Breast epithelium (tissue), 3 donors: Measurements from ENCODE around the gene SPARC.

ENCODE experiments used
- CTCF ChIP-seq, 3 donors: fragments of 450-650 bp; IDR thresholded peaks; one replicate each; pipeline ENCODE4 v1.5.1; 2016 to 2017; ENCODE audit warnings: antibody characterized with exemption in 3 of 3, mild to moderate bottlenecking in 3 of 3, moderate library complexity in 3 of 3
- POLR2A ChIP-seq: fragments of 450-650 bp; IDR thresholded peaks from one replicate; pipeline ENCODE4 v1.6.1; 2016; ENCODE audit warnings: antibody characterized with exemption, mild to moderate bottlenecking, moderate library complexity
- POLR2AphosphoS5 ChIP-seq, 3 donors: sonication (generic); formaldehyde crosslinking; IDR thresholded peaks; one replicate each; pipeline ENCODE4 v1.6.1; 2017; ENCODE audit warnings: antibody characterized with exemption in 3 of 3

- TF ChIP-seq CTCF (IDR thresholded peaks at IDR 0.05) = peak; percentile 50 to 92 (median 89)
- no peak for TF ChIP-seq POLR2A
- no peak for TF ChIP-seq POLR2AphosphoS5 (IDR thresholded peaks at IDR 0.05)
Observed at GRCh38 chr5:151651997-151652645, 34.6 kb downstream of the SPARC start.
